Measurements from ENCODE around the gene GBE1.
"Not testable (repeated sequence)": the region's sequence is repeated elsewhere in the genome, so short reads cannot be mapped to it uniquely, and the experiment has no call there.

GBE1 gene

GRCh38 chr3:81769299-81769698, 7.9 kb upstream of the GBE1 start:
- H3K4me3 ChIP-seq (ENCODE audit: low read depth, low read length): no peak overlapping the region
- CTCF ChIA-PET: no interaction called here
- POLR2A ChIA-PET: no interaction called here
- TF ChIP-seq CTCF (IDR thresholded peaks at IDR 0.05; ENCODE audit: insufficient read depth, low read length, missing control alignments): no peak
- DNase-seq (ENCODE audit: low read depth, low spot score): no peak

DNA sequence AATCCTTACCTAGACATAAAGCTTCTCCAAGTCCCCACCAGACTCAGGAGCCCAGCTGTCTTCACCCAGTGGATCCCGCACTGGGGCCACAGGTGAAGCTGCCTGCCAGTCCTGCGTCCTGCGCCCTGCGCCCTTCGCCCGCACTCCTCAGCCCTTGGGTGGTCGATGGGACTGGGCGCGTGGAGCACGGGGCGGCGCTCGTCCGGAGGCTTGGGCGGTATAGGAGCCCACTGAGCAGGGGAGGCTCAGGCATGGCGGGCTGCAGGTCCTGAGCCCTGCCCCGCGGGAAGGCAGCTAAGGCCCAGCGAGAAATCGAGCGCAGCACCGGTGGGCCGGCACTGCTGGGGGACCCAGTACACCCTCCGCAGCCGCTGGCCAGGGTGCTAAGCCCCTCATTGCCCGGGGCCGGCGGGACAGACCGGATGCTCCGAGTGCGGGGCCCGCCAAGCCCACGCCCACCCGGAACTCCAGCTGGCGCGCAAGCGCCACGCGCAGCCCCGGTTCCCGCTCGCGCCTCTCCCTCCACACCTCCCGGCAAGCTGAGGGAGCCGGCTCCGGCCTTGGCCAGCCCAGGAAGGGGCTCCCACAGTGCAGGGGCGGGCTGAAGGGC, 5.9 kb upstream of the GBE1 start:
- POLR2A ChIA-PET; CTCF ChIA-PET; H3K4me3 ChIP-seq (ENCODE audit: low read depth, low read length); DNase-seq (ENCODE audit: low read depth, low spot score): not testable (repeated sequence)

DNA sequence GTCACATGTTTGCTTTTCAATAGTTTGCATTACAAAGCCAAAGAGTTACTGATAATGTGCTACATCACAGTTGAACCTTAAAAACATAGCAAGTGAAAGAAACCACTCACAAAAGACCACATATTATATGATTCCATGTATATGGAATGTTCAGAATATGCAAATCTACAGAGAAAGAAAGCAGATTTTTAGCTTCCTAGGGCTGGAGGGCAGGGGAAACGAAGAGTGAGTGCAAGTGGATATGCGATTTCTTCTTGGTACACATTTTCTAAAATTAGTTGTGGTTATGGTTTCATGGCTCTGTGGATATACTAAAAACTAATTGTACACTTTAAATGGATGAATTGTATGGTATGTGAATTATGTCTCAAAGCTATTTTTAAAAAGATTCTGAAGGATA, 4.0 kb upstream of the GBE1 start:
- TF ChIP-seq CTCF (IDR thresholded peaks at IDR 0.05; ENCODE audit: insufficient read depth, low read length, missing control alignments): no peak
- CTCF ChIA-PET: interaction anchor here (1.1 kb wide), 1 partner anchor 145 kb away, joined by 3 read pairs; no protein-coding TSS in a partner anchor
- no peak overlapping the region for H3K4me3 ChIP-seq (ENCODE audit: low read depth, low read length)
- DNase-seq (ENCODE audit: low read depth, low spot score): no peak
- POLR2A ChIA-PET: no interaction called here

GRCh38 chr3:81764665-81765064, 3.2 kb upstream of the GBE1 start:
- DNase-seq (ENCODE audit: low read depth, low spot score): no peak
- ChIA-PET CTCF (no interaction called here), POLR2A (no interaction called here)
- H3K4me3 ChIP-seq (ENCODE audit: low read depth, low read length): no peak overlapping the region
- TF ChIP-seq CTCF (IDR thresholded peaks at IDR 0.05; ENCODE audit: insufficient read depth, low read length, missing control alignments): no peak

DNA sequence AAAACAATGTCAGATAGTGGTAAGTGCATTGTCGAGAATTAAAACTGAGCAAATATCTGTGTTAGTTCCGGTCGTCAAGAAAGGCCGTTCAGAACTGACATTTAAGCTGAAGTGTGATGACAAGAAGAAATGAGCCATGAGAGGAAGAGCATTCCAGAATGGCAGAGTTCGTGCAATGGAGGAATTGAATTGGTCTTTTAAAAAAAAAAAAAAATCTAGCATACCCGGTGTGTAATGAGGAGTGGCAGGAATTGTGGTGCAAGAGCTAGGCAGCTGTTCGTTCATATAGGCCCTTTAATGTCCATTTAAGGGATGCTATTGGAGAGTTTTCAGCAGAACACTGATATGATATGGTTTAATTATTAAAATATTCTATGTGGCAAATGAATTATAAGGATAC, 2.6 kb upstream of the GBE1 start:
- DNase-seq (ENCODE audit: low read depth, low spot score): no peak
- CTCF ChIA-PET: no interaction called here
- POLR2A ChIA-PET: no interaction called here
- TF ChIP-seq CTCF (IDR thresholded peaks at IDR 0.05; ENCODE audit: insufficient read depth, low read length, missing control alignments): no peak
- no peak overlapping the region for H3K4me3 ChIP-seq (ENCODE audit: low read depth, low read length)

DNA sequence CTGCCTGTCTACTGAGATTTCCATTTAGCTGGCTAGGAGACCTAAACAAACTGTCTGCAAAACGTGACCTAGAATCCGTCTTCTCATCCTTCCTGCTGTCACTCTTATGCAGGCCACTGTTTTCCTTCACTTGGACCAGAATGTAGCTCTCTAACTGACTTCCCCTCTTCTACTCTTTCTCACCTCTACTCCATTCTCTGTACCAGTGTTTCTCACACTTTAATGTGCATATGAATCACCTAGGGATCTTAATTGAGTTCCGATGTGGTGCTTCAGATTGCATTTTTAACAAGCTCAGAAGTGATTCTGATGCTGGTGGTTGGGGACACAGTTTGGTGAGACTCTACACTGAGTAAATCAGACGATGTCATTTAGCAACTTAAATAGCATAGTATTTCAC, 1.6 kb upstream of the GBE1 start:
- CTCF ChIA-PET: interaction anchor here (0.9 to 1.8 kb wide), 3 partner anchors 10 to 96 kb away, joined by 3 to 6 read pairs (median 4); no protein-coding TSS in a partner anchor
- no peak for DNase-seq (ENCODE audit: low read depth, low spot score)
- TF ChIP-seq CTCF (IDR thresholded peaks at IDR 0.05; ENCODE audit: insufficient read depth, low read length, missing control alignments): no peak
- H3K4me3 ChIP-seq (ENCODE audit: low read depth, low read length): no peak overlapping the region
- POLR2A ChIA-PET: no interaction called here
